ENCODE data around the gene SOX11.

SOX11 gene

GRCh38 chr2:5725072-5725471, 32.9 kb downstream of the SOX11 start:
- FAIRE-seq = no peak

- FAIRE-seq = no peak
Measured at GRCh38 chr2:5725794-5726463, 33.7 kb downstream of the SOX11 start.

GRCh38 chr2:5727235-5727634, 35.1 kb downstream of the SOX11 start:
- no peak for FAIRE-seq

GRCh38 chr2:5729416-5729815, 37.2 kb downstream of the SOX11 start:
- no peak for FAIRE-seq

GRCh38 chr2:5730386-5730785, 38.2 kb downstream of the SOX11 start:
- FAIRE-seq = no peak

GRCh38 chr2:5734859-5735520, 42.8 kb downstream of the SOX11 start:
- FAIRE-seq = no peak

GRCh38 chr2:5735521-5735861, 43.3 kb downstream of the SOX11 start:
- no peak for FAIRE-seq

- FAIRE-seq = no peak
Measured at GRCh38 chr2:5736050-5736449, 43.9 kb downstream of the SOX11 start.

GRCh38 chr2:5736886-5737285, 44.7 kb downstream of the SOX11 start:
- no peak for FAIRE-seq

GRCh38 chr2:5740053-5740452, 47.9 kb downstream of the SOX11 start:
- FAIRE-seq = no peak

- no peak for FAIRE-seq
Measured at GRCh38 chr2:5740817-5741216, 48.6 kb downstream of the SOX11 start.

- no peak for FAIRE-seq
Measured at GRCh38 chr2:5741242-5741641, 49.1 kb downstream of the SOX11 start.

GRCh38 chr2:5742126-5742525, 49.9 kb downstream of the SOX11 start:
- no peak for FAIRE-seq

- no peak for FAIRE-seq
Measured at GRCh38 chr2:5748391-5748790, 56.2 kb downstream of the SOX11 start.

- no peak for FAIRE-seq
Measured at GRCh38 chr2:5748946-5749345, 56.8 kb downstream of the SOX11 start.

GRCh38 chr2:5749347-5749746, 57.2 kb downstream of the SOX11 start:
- FAIRE-seq = no peak
